ENCODE measurements around the gene ZNF410.
"Not testable (repeated sequence)": the region's sequence is repeated elsewhere in the genome, so short reads cannot be mapped to it uniquely, and the experiment has no call there.

Gene ZNF410, protein sequence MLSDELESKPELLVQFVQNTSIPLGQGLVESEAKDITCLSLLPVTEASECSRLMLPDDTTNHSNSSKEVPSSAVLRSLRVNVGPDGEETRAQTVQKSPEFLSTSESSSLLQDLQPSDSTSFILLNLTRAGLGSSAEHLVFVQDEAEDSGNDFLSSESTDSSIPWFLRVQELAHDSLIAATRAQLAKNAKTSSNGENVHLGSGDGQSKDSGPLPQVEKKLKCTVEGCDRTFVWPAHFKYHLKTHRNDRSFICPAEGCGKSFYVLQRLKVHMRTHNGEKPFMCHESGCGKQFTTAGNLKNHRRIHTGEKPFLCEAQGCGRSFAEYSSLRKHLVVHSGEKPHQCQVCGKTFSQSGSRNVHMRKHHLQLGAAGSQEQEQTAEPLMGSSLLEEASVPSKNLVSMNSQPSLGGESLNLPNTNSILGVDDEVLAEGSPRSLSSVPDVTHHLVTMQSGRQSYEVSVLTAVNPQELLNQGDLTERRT

DNA sequence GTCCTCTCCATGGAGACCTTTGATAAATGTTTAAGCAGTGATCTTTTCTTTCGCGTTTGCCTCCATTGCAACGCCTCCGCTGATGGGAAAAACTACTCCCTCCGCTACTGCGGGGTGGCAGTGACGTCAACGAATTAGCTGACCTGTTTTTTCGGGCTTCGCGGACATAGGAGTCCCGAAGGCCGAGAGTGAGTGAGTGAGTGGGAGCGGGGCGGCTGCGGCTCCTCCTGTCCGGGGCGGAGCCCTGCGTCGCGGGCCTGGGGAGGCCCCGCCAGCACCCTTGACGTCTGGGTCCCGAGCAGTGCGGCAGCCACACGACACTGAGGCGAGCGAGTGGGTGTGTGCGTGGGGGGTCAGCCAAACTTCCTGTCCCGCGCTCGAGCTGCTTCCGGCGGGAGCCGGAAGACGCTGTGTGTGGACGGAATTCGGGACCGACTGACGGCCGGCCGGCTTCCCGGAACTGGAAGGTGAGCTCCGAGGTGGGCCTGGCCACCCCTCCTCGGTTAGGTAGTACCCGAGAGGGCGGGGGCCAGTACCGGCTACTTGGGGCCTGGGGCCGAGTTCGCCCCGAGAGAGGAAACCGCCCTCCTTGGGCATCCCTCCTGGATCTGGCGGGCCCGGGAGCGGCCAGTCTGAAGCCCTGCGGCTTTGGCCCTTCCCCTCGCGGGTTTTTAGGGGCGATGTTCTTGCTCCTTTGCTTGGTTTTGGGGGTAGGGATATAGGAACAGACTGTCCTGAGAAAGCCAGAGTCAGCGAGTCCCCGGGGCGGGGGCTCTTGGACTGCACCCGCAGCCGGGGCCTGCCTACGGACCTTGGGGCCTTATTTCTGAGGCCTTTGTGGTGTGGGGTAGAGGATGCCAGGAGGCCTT lies at the start of gene ZNF410:
Gene ZNF410 (plus strand): TSS at position 411 of the 869 bp plus-strand sequence. CDS start 5,317 bp downstream, outside the sequence.
- peak within 1 kb of the TSS; percentile 85 for H3K4me3 ChIP-seq (ENCODE audit: low read depth, low read length)
- TF ChIP-seq MYC (IDR thresholded peaks at IDR 0.05; ENCODE audit: low read depth, low read length) (no peak; the same call in 1 of the 2 replicates), POLR2A (IDR thresholded peaks at IDR 0.05; ENCODE audit: extremely low read depth, insufficient read length) (peak; percentile 53)
- DNase-seq (ENCODE audit: low read depth) = peak; percentile 97

DNA sequence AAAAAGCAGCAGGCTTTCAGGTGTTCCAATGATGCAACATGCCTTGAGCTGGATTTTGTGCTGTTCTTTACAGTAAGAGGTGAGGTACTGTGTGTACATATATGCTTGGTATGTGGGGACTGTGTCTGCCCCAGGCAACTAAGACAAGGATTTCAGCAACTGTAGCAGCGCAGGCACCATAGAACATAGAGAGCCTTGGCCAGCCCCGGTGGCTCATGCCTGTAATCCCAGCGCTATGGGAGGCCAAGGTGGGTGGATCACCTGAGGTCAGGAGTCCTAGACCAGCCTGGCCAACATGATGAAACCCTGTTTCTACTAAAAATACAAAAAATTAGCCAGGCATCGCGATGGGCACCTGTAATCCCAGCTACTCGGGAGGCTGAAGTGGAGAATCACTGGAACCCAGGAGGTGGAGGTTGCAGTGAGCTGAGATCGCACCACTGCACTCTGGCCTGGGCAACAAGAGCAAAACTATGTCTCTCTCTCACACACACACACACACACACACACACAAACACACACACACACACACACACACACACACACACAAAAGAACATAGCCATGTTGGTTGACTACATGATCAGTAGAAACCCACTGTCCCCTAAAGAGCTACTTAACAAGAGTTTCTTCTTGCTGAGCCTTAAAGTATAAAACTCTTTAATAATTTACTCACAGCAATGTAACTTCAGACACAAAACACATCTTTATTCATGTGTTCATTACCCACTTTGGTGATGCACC lies 48.2 kb upstream of the ZNF410 start:
- DNase-seq (ENCODE audit: low read depth); H3K4me3 ChIP-seq (ENCODE audit: low read depth, low read length): not testable (repeated sequence)

DNA sequence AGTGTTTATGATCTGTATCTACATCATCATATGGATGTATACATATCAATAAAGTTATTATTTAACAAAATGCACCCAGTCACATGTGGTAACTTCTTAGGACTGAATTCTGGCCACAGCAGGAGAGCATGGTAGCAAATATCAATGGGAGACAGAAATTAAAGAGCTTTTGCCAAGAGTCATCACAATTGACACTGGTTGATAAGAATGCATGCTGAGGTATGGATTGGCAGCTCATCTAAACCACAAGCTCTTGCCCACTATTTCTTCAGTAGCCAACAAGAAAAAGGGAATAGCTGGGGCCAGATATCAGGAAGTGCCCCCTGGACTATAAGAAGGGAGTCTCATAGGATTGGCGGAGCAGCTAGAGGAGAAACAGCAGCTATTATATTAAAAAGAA lies 44.5 kb upstream of the ZNF410 start:
- no peak for DNase-seq (ENCODE audit: low read depth)
- no peak overlapping the region for H3K4me3 ChIP-seq (ENCODE audit: low read depth, low read length)
- TF ChIP-seq, protein P1, sequence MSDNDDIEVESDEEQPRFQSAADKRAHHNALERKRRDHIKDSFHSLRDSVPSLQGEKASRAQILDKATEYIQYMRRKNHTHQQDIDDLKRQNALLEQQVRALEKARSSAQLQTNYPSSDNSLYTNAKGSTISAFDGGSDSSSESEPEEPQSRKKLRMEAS (IDR thresholded peaks at IDR 0.05; ENCODE audit: low read depth, low read length) = no peak
- no peak for TF ChIP-seq MYC (IDR thresholded peaks at IDR 0.05; ENCODE audit: low read depth, low read length)
- TF ChIP-seq, protein P2, sequence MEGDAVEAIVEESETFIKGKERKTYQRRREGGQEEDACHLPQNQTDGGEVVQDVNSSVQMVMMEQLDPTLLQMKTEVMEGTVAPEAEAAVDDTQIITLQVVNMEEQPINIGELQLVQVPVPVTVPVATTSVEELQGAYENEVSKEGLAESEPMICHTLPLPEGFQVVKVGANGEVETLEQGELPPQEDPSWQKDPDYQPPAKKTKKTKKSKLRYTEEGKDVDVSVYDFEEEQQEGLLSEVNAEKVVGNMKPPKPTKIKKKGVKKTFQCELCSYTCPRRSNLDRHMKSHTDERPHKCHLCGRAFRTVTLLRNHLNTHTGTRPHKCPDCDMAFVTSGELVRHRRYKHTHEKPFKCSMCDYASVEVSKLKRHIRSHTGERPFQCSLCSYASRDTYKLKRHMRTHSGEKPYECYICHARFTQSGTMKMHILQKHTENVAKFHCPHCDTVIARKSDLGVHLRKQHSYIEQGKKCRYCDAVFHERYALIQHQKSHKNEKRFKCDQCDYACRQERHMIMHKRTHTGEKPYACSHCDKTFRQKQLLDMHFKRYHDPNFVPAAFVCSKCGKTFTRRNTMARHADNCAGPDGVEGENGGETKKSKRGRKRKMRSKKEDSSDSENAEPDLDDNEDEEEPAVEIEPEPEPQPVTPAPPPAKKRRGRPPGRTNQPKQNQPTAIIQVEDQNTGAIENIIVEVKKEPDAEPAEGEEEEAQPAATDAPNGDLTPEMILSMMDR (IDR thresholded peaks at IDR 0.05; ENCODE audit: low read depth, low read length) = no peak
- TF ChIP-seq POLR2A (IDR thresholded peaks at IDR 0.05; ENCODE audit: extremely low read depth, insufficient read length) = no peak

DNA sequence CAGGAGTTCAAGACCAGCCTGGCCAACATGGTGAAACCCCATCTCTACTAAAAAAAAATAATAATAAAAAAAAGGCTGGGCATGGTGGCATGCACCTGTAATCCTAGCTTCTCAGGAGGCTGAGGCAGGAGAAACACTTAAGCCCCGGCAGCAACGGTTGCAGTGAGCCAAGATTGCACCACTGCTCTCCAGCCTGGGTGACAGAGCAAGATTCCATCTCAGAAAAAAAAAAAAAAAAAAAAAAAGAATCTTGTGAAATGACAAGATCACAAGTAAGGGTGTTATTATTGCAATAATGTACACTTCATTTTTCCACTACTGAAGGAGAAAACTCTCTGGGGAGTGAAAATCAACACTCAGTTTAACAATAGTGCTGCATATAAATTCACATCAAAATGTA lies 43.8 kb upstream of the ZNF410 start:
- no peak for DNase-seq (ENCODE audit: low read depth)
- TF ChIP-seq MYC (IDR thresholded peaks at IDR 0.05; ENCODE audit: low read depth, low read length) = no peak
- TF ChIP-seq, protein P1 (IDR thresholded peaks at IDR 0.05; ENCODE audit: low read depth, low read length) = no peak
- TF ChIP-seq POLR2A (IDR thresholded peaks at IDR 0.05; ENCODE audit: extremely low read depth, insufficient read length) = no peak
- TF ChIP-seq, protein P2 (IDR thresholded peaks at IDR 0.05; ENCODE audit: low read depth, low read length) = no peak
- H3K4me3 ChIP-seq (ENCODE audit: low read depth, low read length) = no peak overlapping the region

DNA sequence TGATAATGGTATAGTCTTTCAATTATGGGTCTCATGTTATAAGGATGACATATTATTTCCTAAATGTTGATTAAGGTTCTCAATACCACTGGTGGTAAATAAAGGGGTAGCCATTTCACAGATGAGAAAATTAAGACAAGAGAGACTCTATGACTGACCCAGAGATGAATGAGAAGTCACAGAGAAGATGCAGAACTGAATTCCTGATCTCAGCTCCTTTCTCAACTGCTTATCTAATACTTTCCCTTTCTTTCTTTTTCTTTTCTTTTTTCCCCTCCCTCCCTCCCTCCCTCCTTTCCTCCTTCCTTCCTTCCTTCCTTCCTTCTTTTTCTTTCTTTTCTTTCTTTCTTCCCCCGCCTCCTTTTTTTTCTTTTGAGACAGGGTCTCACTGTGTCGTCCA lies 43.4 kb upstream of the ZNF410 start:
- TF ChIP-seq, protein P1 (IDR thresholded peaks at IDR 0.05; ENCODE audit: low read depth, low read length) = no peak
- TF ChIP-seq, protein P2 (IDR thresholded peaks at IDR 0.05; ENCODE audit: low read depth, low read length) = no peak
- TF ChIP-seq POLR2A (IDR thresholded peaks at IDR 0.05; ENCODE audit: extremely low read depth, insufficient read length) = no peak
- TF ChIP-seq MYC (IDR thresholded peaks at IDR 0.05; ENCODE audit: low read depth, low read length) = no peak
- no peak overlapping the region for H3K4me3 ChIP-seq (ENCODE audit: low read depth, low read length)
- no peak for DNase-seq (ENCODE audit: low read depth)

DNA sequence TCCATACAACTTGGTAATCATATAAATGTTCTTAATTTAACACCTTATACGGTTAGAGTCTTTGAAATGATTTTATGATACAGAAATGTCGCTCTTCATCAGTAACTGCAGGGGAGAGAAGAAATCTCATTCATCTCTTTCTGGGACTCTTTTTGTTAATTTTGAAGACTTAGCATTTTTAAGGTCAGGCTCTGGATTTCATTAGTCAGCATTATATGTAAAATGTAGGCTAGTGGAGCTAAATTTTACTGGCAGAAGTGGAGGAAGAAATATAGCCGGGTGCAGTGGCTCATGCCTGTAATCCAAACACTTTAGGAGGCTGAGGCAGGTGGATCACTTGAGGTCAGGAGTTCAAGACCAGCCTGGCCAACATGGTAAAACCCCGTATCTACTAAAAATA lies 39.7 kb upstream of the ZNF410 start:
- no peak for DNase-seq (ENCODE audit: low read depth)
- no peak for TF ChIP-seq POLR2A (IDR thresholded peaks at IDR 0.05; ENCODE audit: extremely low read depth, insufficient read length)
- TF ChIP-seq, protein P2 (IDR thresholded peaks at IDR 0.05; ENCODE audit: low read depth, low read length) = no peak
- TF ChIP-seq, protein P1 (IDR thresholded peaks at IDR 0.05; ENCODE audit: low read depth, low read length) = no peak
- TF ChIP-seq MYC (IDR thresholded peaks at IDR 0.05; ENCODE audit: low read depth, low read length) = no peak
- no peak overlapping the region for H3K4me3 ChIP-seq (ENCODE audit: low read depth, low read length)

Measured in NB4 (cell line).